Stomach (tissue), 9 donors: Measurements from ENCODE around the gene EGR2. TPM values are rescaled to one million over a fixed set of nuclear protein-coding genes. Genes with fewer than 3 reads are reported as not detected.

ENCODE experiments used
- DNase-seq, 2 donors: peaks; one replicate each; pipeline versions ENCODE4 v3.0.0 to v3.0.0-alpha.2; 2013 to 2019
- H3K27ac ChIP-seq, 5 donors: fragments of 200-600 bp in 4 of 5; sonication (generic) in 4 of 5; one replicate each; pipeline ENCODE4 v1.5.1; 2013 to 2019; ENCODE audit warnings: mild to moderate bottlenecking in 1 of 5, moderate library complexity in 1 of 5
- H3K27me3 ChIP-seq, 3 donors: fragments of 200-600 bp; sonication (generic); one replicate each; pipeline ENCODE4 v1.5.1; 2017 to 2019; ENCODE audit warnings: mixed run types in 1 of 3
- H3K36me3 ChIP-seq, 4 donors: fragments of 200-600 bp; sonication (generic); 1 replicate in 3 of 4; 2 replicates in 1 of 4; pipeline ENCODE4 v1.5.1; 2016 to 2019
- H3K4me1 ChIP-seq, 4 donors: fragments of 200-600 bp; sonication (generic); one replicate each; pipeline ENCODE4 v1.5.1; 2016 to 2019
- H3K4me3 ChIP-seq, 4 donors: fragments of 200-600 bp; sonication (generic) in 3 of 4; one replicate each; pipeline ENCODE4 v1.5.1; 2016 to 2019; ENCODE audit warnings: mild to moderate bottlenecking in 1 of 4
- H3K9me3 ChIP-seq, 4 donors: fragments of 200-600 bp; sonication (generic); one replicate each; pipeline ENCODE4 v1.5.1; 2016 to 2019
- CTCF ChIP-seq, 7 experiments: fragments of 450-650 bp in 4 of 7; fragments of 200-600 bp in 3 of 7; sonication (generic) in 3 of 7; IDR thresholded peaks; one replicate each; pipeline ENCODE4 v1.5.1; 2016 to 2019; ENCODE audit warnings: antibody characterized with exemption in 7 of 7, control low read depth in 2 of 7, mild to moderate bottlenecking in 1 of 7
- EP300 ChIP-seq: sonication (generic); formaldehyde crosslinking; IDR thresholded peaks from one replicate; pipeline ENCODE4 v1.6.1; 2017; ENCODE audit warnings: antibody characterized with exemption
- POLR2A ChIP-seq, 4 donors: fragments of 450-650 bp; IDR thresholded peaks; one replicate each; pipeline ENCODE4 v1.6.1; 2016; ENCODE audit warnings: antibody characterized with exemption in 4 of 4, control low read depth in 2 of 4, mild to moderate bottlenecking in 1 of 4, moderate library complexity in 1 of 4
- POLR2AphosphoS5 ChIP-seq, 3 donors: sonication (generic); formaldehyde crosslinking; IDR thresholded peaks; one replicate each; pipeline ENCODE4 v1.6.1; 2016; ENCODE audit warnings: antibody characterized with exemption in 3 of 3
- WGBS, 5 donors: extraction: QIAGEN DNeasy Blood & Tissue Kit in 3 of 5; methylation state at CpG; one replicate each; pipeline versions ENCODE4 v1.1.5 to v1.1.7; 2013 to 2018; 5-methylcytosine and 5-hydroxymethylcytosine counted together
- intact Hi-C: fragments of 100-400 bp; cut with DNase I; formaldehyde crosslinking; loops from one replicate; pipeline ENCODE4 v1.15.1; 2023; ENCODE audit warnings: low total_unique reads
- polyA plus RNA-seq, 3 donors: library from polyadenylated mRNA; stranded (reverse); fragments of 200-250 nt; gene quantifications; one replicate each; pipeline ENCODE4 v1.2.3, GENCODE V29; 2013
- total RNA-seq, 5 donors: library from RNA; depleted of rRNA; stranded (reverse); fragments of >200 nt; gene quantifications; one replicate each; pipeline versions ENCODE4 v1.1.0 to v1.2.3, GENCODE V29; 2014 to 2016
- donor health status: healthy with polysubstance abuse.
- donor health status: Bipolar disorder and iron deficiency.
- donor health status: healthy.

EGR2 gene
- total and polyA plus RNA-seq, 8 donors, result 0.46 to 5.8 (median 1.2) TPM; not detected in 3

GRCh38 chr10:62805231-62806099 lies 10.7 kb downstream of the EGR2 start:
- WGBS, 5 donors, result 2 to 4% (median 2%) methylated on average over 19 to 77 of the region's 77 CpGs
- intact Hi-C loops, result no loop called here
- H3K4me3 ChIP-seq, result peak overlapping the region; percentile 88 to 97 (median 92)
- TF ChIP-seq CTCF (IDR thresholded peaks at IDR 0.05) (no peak), POLR2A (IDR thresholded peaks at IDR 0.05) (no peak), POLR2AphosphoS5 (IDR thresholded peaks at IDR 0.05) (no peak), EP300 (no peak)
- H3K9me3 ChIP-seq, result no peaks in the 10 kb centered on the region
- H3K4me1 ChIP-seq, result peaks cover 20 to 49% (median 31%) of the 10 kb centered on the region in 4 donors
- peak in 1 of 2 donors; percentile 60 for DNase-seq
- peaks cover 0 to 7% (median 0%) of the 10 kb centered on the region in 4 donors for H3K36me3 ChIP-seq
- H3K27ac ChIP-seq, result peak overlapping the region; percentile 90 to 98 (median 97)
- peaks cover 0 to 2% (median 0%) of the 10 kb centered on the region in 3 donors for H3K27me3 ChIP-seq

DNA sequence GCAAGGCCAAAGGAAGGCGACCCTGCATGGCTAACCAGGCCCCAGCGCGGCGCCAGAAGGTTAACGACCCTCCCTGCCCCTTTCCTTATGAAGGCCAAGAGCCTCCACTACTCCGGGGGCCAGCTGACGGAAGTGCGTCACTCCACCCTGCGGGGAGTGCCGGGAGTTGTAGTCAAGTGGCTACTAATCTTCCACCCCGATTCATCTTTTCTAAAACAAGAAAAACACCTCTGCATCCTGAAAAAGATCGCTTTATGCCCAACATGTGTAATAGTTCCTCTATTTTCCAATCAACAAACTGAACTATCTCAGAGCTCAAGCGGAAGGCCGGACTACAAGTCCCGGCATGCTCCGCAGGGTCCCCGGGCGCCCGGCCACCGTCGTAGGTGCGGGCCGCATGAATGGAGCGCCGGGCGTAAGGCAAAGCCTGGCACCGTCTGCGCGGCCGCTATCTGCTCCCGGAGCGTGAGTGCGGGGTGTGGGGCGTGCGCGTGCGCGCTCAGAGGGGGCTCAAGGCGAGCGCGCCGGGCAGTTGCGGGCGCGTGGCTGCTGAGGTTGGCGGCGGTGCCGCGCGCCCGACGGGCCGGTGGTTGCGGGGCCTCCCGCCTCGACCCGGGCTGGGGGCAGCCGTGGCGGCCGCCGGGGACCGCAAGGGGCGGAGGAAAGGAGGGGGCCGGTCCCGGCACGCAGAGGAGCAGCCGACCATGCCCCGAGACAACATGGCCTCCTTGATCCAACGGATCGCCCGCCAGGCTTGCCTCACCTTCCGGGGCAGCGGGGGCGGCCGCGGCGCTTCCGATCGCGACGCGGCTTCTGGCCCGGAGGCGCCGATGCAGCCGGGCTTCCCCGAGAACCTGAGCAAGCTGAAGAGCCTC lies 11.6 kb downstream of the EGR2 start, which contains the start of gene ADO:
TSS of gene ADO (plus strand) at position 365 of the 875 bp plus-strand sequence. CDS start at position 705, 340 bp downstream.
- DNase-seq, result peak; percentile 85 to 95
- Histone ChIP-seq H3K9me3 (no peaks in the 10 kb centered on the region), H3K27me3 (peaks cover 0 to 5% (median 0%) of the 10 kb centered on the region in 3 donors), H3K4me1 (peaks cover 20 to 48% (median 31%) of the 10 kb centered on the region in 4 donors), H3K36me3 (peaks cover 0 to 7% (median 0%) of the 10 kb centered on the region in 4 donors), H3K4me3 (peak within 1 kb of the TSS; percentile 88 to 97 (median 92)), H3K27ac (peak within 1 kb of the TSS; percentile 90 to 98 (median 97))
- intact Hi-C loops, result no loop called here
- TF ChIP-seq POLR2AphosphoS5 (IDR thresholded peaks at IDR 0.05) (peak in 2 of 3 donors; percentile 78), CTCF (IDR thresholded peaks at IDR 0.05) (peak in 1 of 7 experiments; percentile 6), EP300 (no peak)
- 0 to 1% (median 0%) methylated on average over 12 to 87 of the region's 87 CpGs for WGBS, 5 donors

- Histone ChIP-seq H3K9me3 (no peaks in the 10 kb centered on the region), H3K27me3 (peaks cover 0 to 8% (median 0%) of the 10 kb centered on the region in 3 donors), H3K27ac (peak overlapping the region; percentile 90 to 98 (median 97)), H3K36me3 (peaks cover 0 to 3% (median 0%) of the 10 kb centered on the region in 4 donors), H3K4me3 (peak overlapping the region; percentile 88 to 97 (median 92)), H3K4me1 (peaks cover 20 to 41% (median 31%) of the 10 kb centered on the region in 4 donors)
- intact Hi-C loops, result no loop called here
- TF ChIP-seq CTCF (IDR thresholded peaks at IDR 0.05) (no peak), POLR2A (IDR thresholded peaks at IDR 0.05) (no peak), EP300 (no peak), POLR2AphosphoS5 (IDR thresholded peaks at IDR 0.05) (no peak)
- WGBS, 5 donors, result 28 to 40% (median 38%) methylated on average over 11 of the region's 11 CpGs
- no peak for DNase-seq
Observed at GRCh38 chr10:62803724-62804355, 12.3 kb downstream of the EGR2 start.
